GM19099 (cell line): Measurements from ENCODE around the gene PAQR9.

Experiments used
- POLR2A ChIP-seq: IDR thresholded peaks from 3 replicates; pipeline ENCODE4 v1.6.1; 2011; ENCODE audit warnings: low read depth; ENCODE audit not compliant: insufficient read length; ENCODE audit errors: extremely low read depth

Gene PAQR9

GRCh38 chr3:142987707-142988106 is 24.2 kb upstream of the PAQR9 start:
- no peak for TF ChIP-seq POLR2A

- TF ChIP-seq POLR2A: no peak
Measured at GRCh38 chr3:142987080-142987700, 23.7 kb upstream of the PAQR9 start.

DNA sequence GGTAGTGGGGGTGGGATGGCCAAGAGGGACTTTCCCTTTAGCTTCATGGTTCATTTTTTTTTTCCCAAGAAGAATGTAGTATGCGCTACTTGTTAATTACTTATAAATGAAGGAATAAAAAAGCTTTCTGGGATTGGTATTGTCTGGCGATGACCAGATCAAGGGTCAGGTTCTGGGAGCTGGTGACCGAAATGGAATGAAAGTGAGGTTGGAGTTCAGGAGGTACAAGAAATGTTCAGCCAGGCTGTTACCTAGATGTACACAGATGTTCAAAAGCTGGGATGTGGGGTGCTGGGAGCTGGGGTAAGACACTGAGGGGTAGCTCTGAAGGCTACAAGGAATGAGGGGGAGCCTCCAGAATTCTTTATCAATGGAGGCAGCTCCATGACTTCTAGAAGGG is 20.8 kb upstream of the PAQR9 start:
- TF ChIP-seq POLR2A: no peak

DNA sequence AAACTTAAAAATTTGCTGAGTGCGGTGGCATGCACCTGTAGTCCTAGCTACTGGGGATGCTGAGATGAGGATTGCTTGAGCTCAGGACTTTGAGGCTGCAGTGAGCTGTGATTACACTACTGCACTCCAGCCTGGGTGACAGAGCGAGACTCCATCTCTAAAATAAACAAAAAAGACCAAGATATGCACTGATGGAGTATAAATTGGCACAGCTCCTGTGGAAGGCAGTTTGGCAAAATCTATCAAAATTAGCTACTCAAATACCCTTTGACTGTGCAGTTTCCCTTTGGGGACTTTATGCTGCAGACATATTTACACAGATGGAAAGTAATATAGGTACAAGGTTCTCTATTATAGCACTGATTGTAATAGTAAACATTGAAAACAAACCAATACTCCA is 19.8 kb upstream of the PAQR9 start:
- TF ChIP-seq POLR2A: no peak

GRCh38 chr3:142982038-142982773 is 18.7 kb upstream of the PAQR9 start:
- no peak for TF ChIP-seq POLR2A

- no peak for TF ChIP-seq POLR2A
Measured at GRCh38 chr3:142981108-142981507, 17.6 kb upstream of the PAQR9 start.

DNA sequence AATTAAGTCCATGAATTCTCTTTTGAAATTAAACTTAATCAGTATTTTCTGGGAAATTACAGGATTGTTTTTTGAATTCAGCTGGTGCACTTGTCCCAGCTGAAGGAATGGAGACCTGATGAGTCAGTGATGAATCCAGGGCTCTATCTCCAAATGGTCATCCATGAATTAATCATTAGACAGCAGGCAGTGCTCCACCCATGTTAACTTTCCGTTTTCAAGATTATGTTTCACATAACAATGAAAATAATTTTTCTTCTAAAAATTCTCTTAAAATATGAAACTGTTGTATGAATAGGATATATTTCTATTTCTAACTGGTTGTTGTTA is 13.9 kb upstream of the PAQR9 start:
- TF ChIP-seq POLR2A: no peak

- no peak for TF ChIP-seq POLR2A
Measured at GRCh38 chr3:142976621-142977398, 13.3 kb upstream of the PAQR9 start.

- TF ChIP-seq POLR2A: no peak
Measured at GRCh38 chr3:142975316-142975995, 12.0 kb upstream of the PAQR9 start.

DNA sequence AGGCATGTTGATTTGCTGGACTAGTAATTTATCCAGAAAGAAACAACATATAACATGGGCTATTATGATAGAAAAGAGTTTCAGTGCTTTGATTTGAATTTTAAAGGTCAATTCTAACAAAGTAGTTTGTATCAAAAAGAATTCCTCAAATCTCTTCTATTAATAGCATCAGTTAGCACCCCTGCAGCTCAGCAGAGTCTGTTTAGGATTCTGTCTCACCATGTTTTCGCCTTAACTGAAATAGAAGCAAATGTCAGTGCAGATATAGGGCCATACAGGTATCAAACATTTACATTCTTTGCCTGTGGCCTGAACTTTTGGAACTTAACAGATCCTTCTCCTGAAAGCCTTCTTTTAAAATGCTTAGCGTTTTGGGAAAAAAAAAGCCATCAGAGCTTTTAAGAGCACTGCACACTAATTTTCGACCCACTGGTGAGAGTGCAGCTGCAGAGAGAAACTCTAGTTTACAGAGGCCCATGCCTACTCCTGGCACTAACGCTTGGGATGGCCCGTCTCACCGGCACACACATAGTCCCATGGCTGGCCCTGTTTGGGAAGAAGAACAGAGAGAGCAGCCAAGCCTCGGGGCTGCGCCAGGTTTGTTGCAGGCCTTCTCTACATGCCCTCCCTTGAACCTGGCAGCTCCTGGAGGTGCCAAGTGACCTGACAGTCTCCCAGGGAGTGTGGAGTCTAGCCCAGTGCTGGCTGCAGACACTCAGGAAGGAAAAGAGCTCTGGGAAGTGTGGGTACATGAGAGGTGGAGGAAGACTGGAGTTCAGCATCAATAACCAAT is 9.9 kb upstream of the PAQR9 start:
- no peak for TF ChIP-seq POLR2A

DNA sequence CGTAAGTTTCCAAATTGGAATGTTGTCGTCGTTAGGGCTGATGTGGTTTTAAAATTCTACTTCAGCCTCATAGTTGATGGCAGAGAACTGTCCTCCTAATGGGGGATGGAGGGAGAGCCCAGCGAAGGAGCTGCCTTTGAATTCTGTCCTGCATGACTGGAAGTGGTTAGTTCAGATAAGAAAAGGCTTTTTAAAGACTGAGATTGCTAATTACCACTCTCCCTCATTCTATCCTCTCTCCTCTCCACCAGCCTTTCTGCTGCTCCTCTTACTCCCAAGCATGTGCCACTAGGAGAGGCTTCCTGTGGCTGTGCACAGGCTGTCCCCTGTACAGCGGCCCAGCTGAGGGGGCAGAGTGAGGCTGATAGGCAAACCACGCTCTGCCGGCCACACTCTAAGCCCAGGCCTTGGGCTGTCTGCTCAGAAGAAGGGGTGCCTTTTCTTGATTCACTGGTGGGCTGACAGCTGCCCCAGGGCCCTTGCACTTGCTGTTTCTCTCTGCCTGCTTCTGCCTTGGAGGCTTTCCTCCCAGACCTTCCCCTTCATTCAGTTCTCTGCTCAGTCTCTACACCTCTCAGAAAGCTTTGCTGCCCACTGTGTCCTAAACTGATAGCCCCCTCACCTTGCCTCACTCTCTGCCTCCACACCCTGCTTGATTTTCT is 8.7 kb upstream of the PAQR9 start:
- TF ChIP-seq POLR2A: no peak

DNA sequence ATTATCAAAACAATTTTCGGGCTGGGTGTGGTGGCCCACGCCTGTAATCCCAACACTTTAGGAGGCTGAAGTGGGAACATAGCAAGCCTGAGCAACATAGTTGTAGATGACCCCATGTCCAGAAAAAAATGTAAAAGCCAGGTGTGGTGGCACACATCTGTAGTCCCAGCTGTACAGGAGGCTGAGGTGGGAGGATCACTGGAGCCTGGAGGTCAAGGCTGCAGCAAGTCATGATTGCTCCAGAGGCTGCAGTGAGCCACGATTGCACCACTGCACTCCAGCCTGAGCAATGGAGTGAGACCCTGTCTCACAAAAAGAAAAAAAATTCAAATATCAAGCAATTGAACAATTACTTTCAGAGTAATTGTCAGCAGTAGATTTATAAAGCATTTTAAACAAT is 8.0 kb upstream of the PAQR9 start:
- no peak for TF ChIP-seq POLR2A

DNA sequence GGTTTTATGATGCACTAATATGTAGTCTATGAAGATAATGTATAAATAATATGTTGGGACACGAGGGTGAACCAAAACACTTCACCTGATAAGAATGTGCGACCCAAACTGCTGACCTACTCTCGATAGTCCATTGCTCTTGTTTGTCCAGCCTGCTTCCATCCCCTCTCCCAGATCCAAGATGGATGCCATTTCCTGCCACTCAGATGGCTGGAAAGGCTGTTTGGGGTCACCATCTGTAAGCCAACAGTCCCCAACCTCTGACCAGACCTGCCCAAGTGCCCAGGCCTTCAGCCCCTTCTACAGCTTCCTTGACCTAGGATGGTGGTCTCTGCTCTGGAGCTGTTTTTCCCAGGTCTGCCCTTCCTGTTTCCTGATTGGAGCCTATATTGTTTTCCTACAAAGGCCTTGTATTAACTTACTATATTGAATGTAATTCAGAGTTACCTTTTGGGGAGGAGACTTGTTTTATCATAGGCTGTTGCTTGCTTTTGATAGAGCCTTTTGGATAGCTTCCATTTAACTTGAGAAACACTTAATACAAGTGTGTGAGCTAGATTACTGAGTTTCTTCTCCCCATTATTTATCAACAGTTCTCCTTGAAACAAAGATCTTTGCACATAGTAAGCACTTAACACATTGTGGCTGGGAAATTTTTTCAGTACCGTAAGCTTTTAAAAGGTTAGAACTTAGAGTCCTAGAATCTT is 5.0 kb upstream of the PAQR9 start:
- no peak for TF ChIP-seq POLR2A

DNA sequence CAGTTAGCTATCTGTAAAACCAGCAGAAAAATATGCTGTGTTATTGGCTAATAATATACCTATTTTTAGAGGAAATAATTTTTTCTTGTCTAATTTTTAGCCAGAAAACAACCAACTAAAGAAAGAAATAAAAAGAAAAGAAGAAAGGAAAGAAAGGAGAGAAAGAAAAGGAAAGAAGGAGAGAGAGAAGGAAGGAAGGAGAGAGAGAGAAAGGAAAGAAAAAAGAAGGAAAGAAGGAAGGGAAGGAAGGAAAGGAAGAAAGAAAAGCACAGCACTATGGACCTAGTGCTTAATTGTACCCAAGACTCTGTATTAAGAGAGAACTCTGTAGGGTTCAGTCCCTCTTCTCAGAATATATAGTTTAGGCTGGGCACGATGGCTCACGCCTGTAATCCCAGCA is 3.3 kb upstream of the PAQR9 start:
- TF ChIP-seq POLR2A: no peak

- TF ChIP-seq POLR2A: no peak
Measured at GRCh38 chr3:142965581-142965980, 2.1 kb upstream of the PAQR9 start.

GRCh38 chr3:142963234-142963515 is 299 bp downstream of the PAQR9 start:
- TF ChIP-seq POLR2A: no peak
